ENCODE results near the gene TRA2B. TPM values are rescaled to one million over a fixed set of nuclear protein-coding genes. Genes with fewer than 3 reads are reported as not detected.

The TRA2B gene
- total RNA-seq, 1 donor from 2014 or later = 120 TPM

DNA sequence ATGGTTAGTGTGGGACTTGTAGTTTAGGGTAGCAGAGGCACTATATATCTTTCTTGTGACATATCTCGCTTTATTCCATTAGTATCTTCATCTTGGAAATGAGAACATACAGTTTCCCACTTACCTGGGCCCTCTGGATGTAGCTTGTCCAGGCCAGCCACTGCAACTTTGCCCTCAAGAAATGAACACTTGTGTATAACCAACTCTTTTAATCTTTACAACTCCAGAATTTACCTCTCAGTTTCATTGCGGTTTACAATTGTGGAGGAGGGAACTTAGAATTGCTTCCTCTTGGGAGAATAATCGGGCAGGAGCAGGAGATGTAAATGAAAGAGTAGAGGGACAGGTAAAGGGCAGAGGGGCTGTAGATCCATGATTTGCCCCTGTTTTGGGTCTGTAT lies 18.4 kb upstream of the TRA2B start:
- H3K4me1 ChIP-seq (ENCODE audit: insufficient read depth, low read length) = peaks cover 11% of the 10 kb centered on the region
- H3K9me3 ChIP-seq (ENCODE audit: insufficient read depth, low read depth, low read length) = no peaks in the 10 kb centered on the region
- Mint-ChIP-seq H3K4me3 (ENCODE audit: unreplicated experiment) (no peak overlapping the region), H3K36me3 (ENCODE audit: low read depth, unreplicated experiment) (no peaks in the 10 kb centered on the region), H3K9me3 (ENCODE audit: unreplicated experiment) (peaks cover 2% of the 10 kb centered on the region), H3K27me3 (ENCODE audit: low read depth, unreplicated experiment) (peaks cover 8% of the 10 kb centered on the region), H3K4me1 (ENCODE audit: low read depth, unreplicated experiment) (no peaks in the 10 kb centered on the region), H3K27ac (ENCODE audit: unreplicated experiment) (no peak overlapping the region)
- TF ChIP-seq EZH2 (IDR thresholded peaks at IDR 0.05; ENCODE audit: insufficient read depth, low read length) = no peak
- TF ChIP-seq, protein P1, sequence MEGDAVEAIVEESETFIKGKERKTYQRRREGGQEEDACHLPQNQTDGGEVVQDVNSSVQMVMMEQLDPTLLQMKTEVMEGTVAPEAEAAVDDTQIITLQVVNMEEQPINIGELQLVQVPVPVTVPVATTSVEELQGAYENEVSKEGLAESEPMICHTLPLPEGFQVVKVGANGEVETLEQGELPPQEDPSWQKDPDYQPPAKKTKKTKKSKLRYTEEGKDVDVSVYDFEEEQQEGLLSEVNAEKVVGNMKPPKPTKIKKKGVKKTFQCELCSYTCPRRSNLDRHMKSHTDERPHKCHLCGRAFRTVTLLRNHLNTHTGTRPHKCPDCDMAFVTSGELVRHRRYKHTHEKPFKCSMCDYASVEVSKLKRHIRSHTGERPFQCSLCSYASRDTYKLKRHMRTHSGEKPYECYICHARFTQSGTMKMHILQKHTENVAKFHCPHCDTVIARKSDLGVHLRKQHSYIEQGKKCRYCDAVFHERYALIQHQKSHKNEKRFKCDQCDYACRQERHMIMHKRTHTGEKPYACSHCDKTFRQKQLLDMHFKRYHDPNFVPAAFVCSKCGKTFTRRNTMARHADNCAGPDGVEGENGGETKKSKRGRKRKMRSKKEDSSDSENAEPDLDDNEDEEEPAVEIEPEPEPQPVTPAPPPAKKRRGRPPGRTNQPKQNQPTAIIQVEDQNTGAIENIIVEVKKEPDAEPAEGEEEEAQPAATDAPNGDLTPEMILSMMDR (IDR thresholded peaks at IDR 0.05; ENCODE audit: insufficient read depth, low read depth, low read length) = no peak
- H4K20me1 ChIP-seq (ENCODE audit: insufficient read depth, low read length) = no peaks in the 10 kb centered on the region
- H2AFZ ChIP-seq (ENCODE audit: low read depth, low read length) = no peak overlapping the region
- no peak overlapping the region for H3K9ac ChIP-seq (ENCODE audit: low read length)
- H3K4me2 ChIP-seq (ENCODE audit: low read length) = no peak overlapping the region
- H3K79me2 ChIP-seq (ENCODE audit: insufficient read depth, low read length) = no peaks in the 10 kb centered on the region
- H3K27ac ChIP-seq (ENCODE audit: low read depth, low read length) = no peak overlapping the region
- H3K4me3 ChIP-seq (ENCODE audit: insufficient read depth, low read depth, low read length) = no peak overlapping the region
- no peaks in the 10 kb centered on the region for H3K36me3 ChIP-seq (ENCODE audit: insufficient read depth, low read length)
- H3K27me3 ChIP-seq (ENCODE audit: insufficient read depth, low read length) = peaks cover 7% of the 10 kb centered on the region
- DNase-seq (ENCODE audit: low read depth) (no peak), FAIRE-seq (no peak)

DNA sequence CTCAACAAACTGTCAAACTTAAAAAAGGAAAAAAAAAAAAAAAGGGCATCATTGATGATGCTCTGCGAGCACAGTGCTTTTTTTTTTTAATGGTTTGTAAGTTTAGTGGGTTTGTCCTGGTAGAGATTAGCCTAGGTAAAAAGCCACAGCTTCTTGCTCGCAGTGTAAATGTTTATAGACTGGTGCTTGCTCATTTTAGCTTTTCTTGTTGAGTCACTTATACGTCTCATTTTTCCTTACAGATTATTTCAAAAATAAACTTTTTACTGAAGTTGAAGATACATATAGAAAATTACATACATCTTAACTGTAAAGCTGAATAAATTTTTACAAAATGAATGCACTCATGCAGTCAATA lies 16.5 kb upstream of the TRA2B start:
- Histone ChIP-seq H3K27ac (ENCODE audit: low read depth, low read length) (no peak overlapping the region), H3K9me3 (ENCODE audit: insufficient read depth, low read depth, low read length) (no peaks in the 10 kb centered on the region), H3K4me3 (ENCODE audit: insufficient read depth, low read depth, low read length) (no peak overlapping the region), H4K20me1 (ENCODE audit: insufficient read depth, low read length) (no peaks in the 10 kb centered on the region), H3K27me3 (ENCODE audit: insufficient read depth, low read length) (peaks cover 7% of the 10 kb centered on the region), H3K4me1 (ENCODE audit: insufficient read depth, low read length) (no peaks in the 10 kb centered on the region), H3K36me3 (ENCODE audit: insufficient read depth, low read length) (no peaks in the 10 kb centered on the region), H3K9ac (ENCODE audit: low read length) (no peak overlapping the region), H3K79me2 (ENCODE audit: insufficient read depth, low read length) (no peaks in the 10 kb centered on the region), H2AFZ (ENCODE audit: low read depth, low read length) (no peak overlapping the region), H3K4me2 (ENCODE audit: low read length) (no peak overlapping the region)
- TF ChIP-seq, protein P1 (IDR thresholded peaks at IDR 0.05; ENCODE audit: insufficient read depth, low read depth, low read length) = no peak
- TF ChIP-seq EZH2 (IDR thresholded peaks at IDR 0.05; ENCODE audit: insufficient read depth, low read length) = no peak
- FAIRE-seq (no peak), DNase-seq (ENCODE audit: low read depth) (no peak)
- H3K9me3 Mint-ChIP-seq (ENCODE audit: unreplicated experiment) = peaks cover 2% of the 10 kb centered on the region
- H3K36me3 Mint-ChIP-seq (ENCODE audit: low read depth, unreplicated experiment) = no peaks in the 10 kb centered on the region
- H3K27ac Mint-ChIP-seq (ENCODE audit: unreplicated experiment) = no peak overlapping the region
- H3K4me3 Mint-ChIP-seq (ENCODE audit: unreplicated experiment) = no peak overlapping the region
- peaks cover 8% of the 10 kb centered on the region for H3K27me3 Mint-ChIP-seq (ENCODE audit: low read depth, unreplicated experiment)
- H3K4me1 Mint-ChIP-seq (ENCODE audit: low read depth, unreplicated experiment) = no peaks in the 10 kb centered on the region

DNA sequence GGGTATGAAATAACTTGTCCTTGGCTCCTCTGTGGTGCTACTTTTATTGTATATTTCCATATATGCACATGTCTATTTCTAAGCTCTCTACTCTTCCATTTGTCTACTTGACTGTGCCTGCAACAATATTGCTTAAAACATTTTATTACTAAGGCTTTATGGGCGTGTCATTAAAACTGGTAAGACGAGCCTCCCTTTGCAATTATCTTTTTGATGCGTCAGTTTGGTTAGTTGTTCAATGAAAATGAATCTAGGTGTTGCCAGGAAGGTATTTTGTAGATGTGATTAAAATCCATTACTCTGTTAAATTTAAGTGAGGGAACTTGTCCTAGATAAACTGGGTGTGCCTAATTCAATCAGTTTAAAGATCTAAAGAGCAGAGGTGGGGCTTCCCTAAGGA lies 12.9 kb upstream of the TRA2B start:
- Mint-ChIP-seq H3K36me3 (ENCODE audit: low read depth, unreplicated experiment) (no peaks in the 10 kb centered on the region), H3K4me3 (ENCODE audit: unreplicated experiment) (no peak overlapping the region), H3K27me3 (ENCODE audit: low read depth, unreplicated experiment) (peaks cover 2% of the 10 kb centered on the region), H3K9me3 (ENCODE audit: unreplicated experiment) (peaks cover 2% of the 10 kb centered on the region), H3K4me1 (ENCODE audit: low read depth, unreplicated experiment) (no peaks in the 10 kb centered on the region), H3K27ac (ENCODE audit: unreplicated experiment) (no peak overlapping the region)
- no peaks in the 10 kb centered on the region for H3K36me3 ChIP-seq (ENCODE audit: insufficient read depth, low read length)
- H3K79me2 ChIP-seq (ENCODE audit: insufficient read depth, low read length) = no peaks in the 10 kb centered on the region
- no peaks in the 10 kb centered on the region for H4K20me1 ChIP-seq (ENCODE audit: insufficient read depth, low read length)
- H2AFZ ChIP-seq (ENCODE audit: low read depth, low read length) = no peak overlapping the region
- no peak overlapping the region for H3K9ac ChIP-seq (ENCODE audit: low read length)
- no peak overlapping the region for H3K4me2 ChIP-seq (ENCODE audit: low read length)
- H3K27me3 ChIP-seq (ENCODE audit: insufficient read depth, low read length) = peaks cover 13% of the 10 kb centered on the region
- FAIRE-seq = no peak
- H3K4me3 ChIP-seq (ENCODE audit: insufficient read depth, low read depth, low read length) = no peak overlapping the region
- H3K4me1 ChIP-seq (ENCODE audit: insufficient read depth, low read length) = no peaks in the 10 kb centered on the region
- H3K27ac ChIP-seq (ENCODE audit: low read depth, low read length) = no peak overlapping the region
- no peak for DNase-seq (ENCODE audit: low read depth)
- H3K9me3 ChIP-seq (ENCODE audit: insufficient read depth, low read depth, low read length) = no peaks in the 10 kb centered on the region
- TF ChIP-seq, protein P1 (IDR thresholded peaks at IDR 0.05; ENCODE audit: insufficient read depth, low read depth, low read length) = no peak
- TF ChIP-seq EZH2 (IDR thresholded peaks at IDR 0.05; ENCODE audit: insufficient read depth, low read length) = no peak

All from astrocyte (in vitro differentiated cells and primary cell).